ENCODE results near the gene RTL5.

DNA sequence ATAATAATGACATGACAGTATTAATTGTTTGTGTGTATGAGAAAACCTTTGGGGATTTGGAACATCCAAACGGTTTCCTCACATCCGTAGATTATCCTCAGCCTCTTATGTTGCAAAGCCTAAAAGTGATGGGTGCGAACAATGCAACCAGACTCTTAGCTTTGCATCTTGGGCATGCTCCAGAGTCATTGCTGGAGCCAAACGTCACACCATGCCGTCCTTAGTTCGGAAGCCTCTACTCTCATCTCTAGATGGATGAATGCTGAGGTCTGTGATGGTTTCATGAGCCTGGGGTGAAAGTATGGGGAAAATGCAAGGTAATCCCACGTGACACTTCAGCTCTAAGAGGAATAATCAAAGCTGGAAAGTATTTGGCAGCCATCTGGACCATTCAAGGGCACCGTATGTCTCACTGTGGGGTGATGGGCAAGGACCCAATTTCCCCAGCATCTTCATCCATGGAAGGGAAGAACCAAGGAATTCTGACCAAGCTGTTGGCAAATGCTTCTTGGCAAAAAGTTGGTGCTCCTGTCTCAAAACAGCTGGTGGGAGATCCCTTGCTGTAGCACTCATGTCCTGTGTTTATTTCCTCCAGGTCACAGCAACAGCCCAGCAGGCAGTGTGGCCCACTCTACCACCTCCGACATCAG is 6.3 kb upstream of the RTL5 start:
- TF ChIP-seq, protein P1, sequence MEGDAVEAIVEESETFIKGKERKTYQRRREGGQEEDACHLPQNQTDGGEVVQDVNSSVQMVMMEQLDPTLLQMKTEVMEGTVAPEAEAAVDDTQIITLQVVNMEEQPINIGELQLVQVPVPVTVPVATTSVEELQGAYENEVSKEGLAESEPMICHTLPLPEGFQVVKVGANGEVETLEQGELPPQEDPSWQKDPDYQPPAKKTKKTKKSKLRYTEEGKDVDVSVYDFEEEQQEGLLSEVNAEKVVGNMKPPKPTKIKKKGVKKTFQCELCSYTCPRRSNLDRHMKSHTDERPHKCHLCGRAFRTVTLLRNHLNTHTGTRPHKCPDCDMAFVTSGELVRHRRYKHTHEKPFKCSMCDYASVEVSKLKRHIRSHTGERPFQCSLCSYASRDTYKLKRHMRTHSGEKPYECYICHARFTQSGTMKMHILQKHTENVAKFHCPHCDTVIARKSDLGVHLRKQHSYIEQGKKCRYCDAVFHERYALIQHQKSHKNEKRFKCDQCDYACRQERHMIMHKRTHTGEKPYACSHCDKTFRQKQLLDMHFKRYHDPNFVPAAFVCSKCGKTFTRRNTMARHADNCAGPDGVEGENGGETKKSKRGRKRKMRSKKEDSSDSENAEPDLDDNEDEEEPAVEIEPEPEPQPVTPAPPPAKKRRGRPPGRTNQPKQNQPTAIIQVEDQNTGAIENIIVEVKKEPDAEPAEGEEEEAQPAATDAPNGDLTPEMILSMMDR (IDR thresholded peaks at IDR 0.05; ENCODE audit: poor library complexity) = no peak
- TF ChIP-seq EZH2 (IDR thresholded peaks at IDR 0.05; ENCODE audit: borderline replicate concordance) (no peak), EZH2phosphoT487 (IDR thresholded peaks at IDR 0.05; ENCODE audit: low read depth, severe bottlenecking, unreplicated experiment) (no peak)
